Activated T-helper 17 cell treated with anti-CD3 and anti-CD28 coated beads, Interleukin-2, amount 50 U/mL, for 72 hours (primary cell): ENCODE data around the gene NSUN7. TPM values are rescaled to one million over a fixed set of nuclear protein-coding genes. Genes with fewer than 3 reads are reported as not detected.

ENCODE experiments used
- total RNA-seq, 2 donors: library from RNA; stranded (reverse); gene quantifications; one replicate each; pipeline ENCODE4 v1.2.3, GENCODE V29; 2022

The NSUN7 gene
- total RNA-seq, 2 donors from 2014 or later = 0.50 TPM; not detected in 1

Other genes starting within 250 kb of the NSUN7 start
- under 1 TPM; 0.22 to 0.48 TPM for gene RBM47, start 120.1 kb upstream of the NSUN7 start, total RNA-seq